Osteocyte (in vitro differentiated cells): ENCODE data around the gene LHX8. TPM values are rescaled to one million over a fixed set of nuclear protein-coding genes. Genes with fewer than 3 reads are reported as not detected.
"Not testable (repeated sequence)": the region's sequence is repeated elsewhere in the genome, so short reads cannot be mapped to it uniquely, and the experiment has no call there.

ENCODE experiments used
- DNase-seq: peaks from one replicate; pipeline ENCODE4 v3.0.0; 2021; ENCODE audit warnings: mixed read lengths; ENCODE audit not compliant: unreplicated experiment; ENCODE audit errors: extremely low spot score
- H3K27ac Mint-ChIP-seq: one replicate; pipeline ENCODE4 v1.8.0; 2021; ENCODE audit warnings: mild to moderate bottlenecking, mixed read lengths; ENCODE audit not compliant: unreplicated experiment
- H3K27me3 Mint-ChIP-seq: one replicate; pipeline ENCODE4 v1.8.0; 2021; ENCODE audit warnings: mixed read lengths; ENCODE audit not compliant: unreplicated experiment
- H3K36me3 Mint-ChIP-seq: one replicate; pipeline ENCODE4 v1.8.0; 2021; ENCODE audit warnings: mixed read lengths; ENCODE audit not compliant: unreplicated experiment
- H3K4me1 Mint-ChIP-seq: one replicate; pipeline ENCODE4 v1.8.0; 2021; ENCODE audit warnings: mixed read lengths; ENCODE audit not compliant: unreplicated experiment
- H3K4me3 Mint-ChIP-seq: one replicate; pipeline ENCODE4 v1.8.0; 2021; ENCODE audit warnings: mild to moderate bottlenecking, moderate library complexity, mixed read lengths; ENCODE audit not compliant: unreplicated experiment
- H3K9me3 Mint-ChIP-seq: one replicate; pipeline ENCODE4 v1.8.0; 2021; ENCODE audit warnings: mixed read lengths; ENCODE audit not compliant: unreplicated experiment
- CTCF ChIP-seq: fragments of 200-600 bp; sonication (generic); IDR thresholded peaks from 2 replicates; pipeline ENCODE4 v1.5.0; 2021; ENCODE audit warnings: antibody characterized with exemption, mild to moderate bottlenecking, moderate library complexity
- total RNA-seq: library from RNA; stranded (reverse); gene quantifications from 2 replicates; pipeline ENCODE4 v1.2.1, GENCODE V29; 2021

Gene LHX8
- total RNA-seq, 1 donor from 2014 or later: not detected

- H3K27me3 Mint-ChIP-seq: no peaks in the 10 kb centered on the region
Observed at GRCh38 chr1:75099581-75099980, 34.6 kb upstream of the LHX8 start.

GRCh38 chr1:75100481-75101092, 33.6 kb upstream of the LHX8 start:
- no peak overlapping the region for H3K27ac Mint-ChIP-seq
- no peaks in the 10 kb centered on the region for H3K36me3 Mint-ChIP-seq
- DNase-seq: no peak
- no peaks in the 10 kb centered on the region for H3K9me3 Mint-ChIP-seq
- no peaks in the 10 kb centered on the region for H3K4me1 Mint-ChIP-seq
- no peak overlapping the region for H3K4me3 Mint-ChIP-seq
- no peaks in the 10 kb centered on the region for H3K27me3 Mint-ChIP-seq
- no peak for TF ChIP-seq CTCF

More at GRCh38 chr1:75099581-75099980, 34.6 kb upstream of the LHX8 start:
- Mint-ChIP-seq H3K36me3 (no peaks in the 10 kb centered on the region), H3K4me3 (no peak overlapping the region), H3K27ac (no peak overlapping the region), H3K4me1 (no peaks in the 10 kb centered on the region), H3K9me3 (peaks cover 5% of the 10 kb centered on the region)
- no peak for DNase-seq
- no peak for TF ChIP-seq CTCF

GRCh38 chr1:75112362-75112951, 21.7 kb upstream of the LHX8 start:
- H3K27me3 Mint-ChIP-seq, DNase-seq, H3K9me3 Mint-ChIP-seq, H3K36me3 Mint-ChIP-seq, H3K4me1 Mint-ChIP-seq, H3K4me3 Mint-ChIP-seq, H3K27ac Mint-ChIP-seq: not testable (repeated sequence)

- Mint-ChIP-seq H3K27ac (no peak overlapping the region), H3K27me3 (no peaks in the 10 kb centered on the region), H3K36me3 (no peaks in the 10 kb centered on the region), H3K4me1 (no peaks in the 10 kb centered on the region), H3K4me3 (no peak overlapping the region), H3K9me3 (no peaks in the 10 kb centered on the region)
- no peak for TF ChIP-seq CTCF
- no peak for DNase-seq
Observed at GRCh38 chr1:75115654-75116053, 18.5 kb upstream of the LHX8 start.

GRCh38 chr1:75123756-75124155, 10.4 kb upstream of the LHX8 start:
- no peak for TF ChIP-seq CTCF
- peaks cover 20% of the 10 kb centered on the region for H3K27me3 Mint-ChIP-seq

More at GRCh38 chr1:75123756-75124155, 10.4 kb upstream of the LHX8 start:
- DNase-seq: no peak
- no peak overlapping the region for H3K4me3 Mint-ChIP-seq
- no peak overlapping the region for H3K27ac Mint-ChIP-seq
- H3K36me3 Mint-ChIP-seq: no peaks in the 10 kb centered on the region
- H3K4me1 Mint-ChIP-seq: no peaks in the 10 kb centered on the region
- no peaks in the 10 kb centered on the region for H3K9me3 Mint-ChIP-seq
